DND-41 (cell line): ENCODE results near the gene ADGRE1.

Experiments used
- ATAC-seq: fragments of 200-7000 bp; cut with Tn5 transposase; 3 replicates; pipeline ENCODE4 v1.9.1; 2021; ENCODE audit warnings: low read depth; ENCODE audit not compliant: insufficient read depth
- DNase-seq: peaks from one replicate; pipeline ENCODE4 v3.0.0-alpha.2; 2020
- H2AFZ ChIP-seq: 2 replicates; pipeline ENCODE4 v1.6.0; 2012; ENCODE audit warnings: low read depth, low read length
- H3K27ac ChIP-seq: 2 replicates; pipeline ENCODE4 v1.5.1; 2012; ENCODE audit warnings: low read length, inconsistent platforms
- H3K27me3 ChIP-seq: fragments of 200-600 bp; sonication (generic); 2 replicates; pipeline ENCODE4 v1.6.0; 2012; ENCODE audit warnings: low read length, mild to moderate bottlenecking, inconsistent platforms; ENCODE audit not compliant: insufficient read depth, poor library complexity
- H3K36me3 ChIP-seq: 2 replicates; pipeline ENCODE4 v1.5.1; 2012; ENCODE audit warnings: low read length, inconsistent platforms; ENCODE audit not compliant: insufficient read depth
- H3K4me1 ChIP-seq: 2 replicates; pipeline ENCODE4 v1.5.1; 2012; ENCODE audit warnings: mild to moderate bottlenecking, low read length; ENCODE audit not compliant: insufficient read depth
- H3K4me2 ChIP-seq: 2 replicates; pipeline ENCODE4 v1.6.0; 2012; ENCODE audit warnings: mild to moderate bottlenecking, moderate library complexity, low read length, inconsistent platforms; ENCODE audit not compliant: insufficient read depth
- H3K4me3 ChIP-seq, 2 experiments: fragments of 200-600 bp in 1 of 2; shearing (Covaris generic) in 1 of 2; 2 replicates each; pipeline ENCODE4 v1.5.1; 2012 to 2016; ENCODE audit warnings: inconsistent platforms in 2 of 2, low read length in 2 of 2, mild to moderate bottlenecking in 2 of 2, low read depth in 1 of 2, moderate library complexity in 1 of 2
- H3K79me2 ChIP-seq: 2 replicates; pipeline ENCODE4 v1.6.0; 2012; ENCODE audit warnings: low read length, inconsistent platforms; ENCODE audit not compliant: insufficient read depth
- H3K9ac ChIP-seq: 2 replicates; pipeline ENCODE4 v1.6.0; 2012; ENCODE audit warnings: low read depth, mild to moderate bottlenecking, inconsistent platforms, low read length, moderate library complexity
- H3K9me3 ChIP-seq: 2 replicates; pipeline ENCODE4 v1.5.1; 2012; ENCODE audit warnings: low read length, moderate library complexity, mild to moderate bottlenecking, inconsistent platforms; ENCODE audit not compliant: insufficient read depth, severe bottlenecking
- H4K20me1 ChIP-seq: 2 replicates; pipeline ENCODE4 v1.6.0; 2012; ENCODE audit warnings: low read length; ENCODE audit not compliant: insufficient read depth
- EZH2 ChIP-seq: IDR thresholded peaks from 3 replicates; pipeline ENCODE4 v1.6.1; 2012; ENCODE audit warnings: borderline replicate concordance, low read depth, mild to moderate bottlenecking, moderate library complexity, low read length, inconsistent platforms; ENCODE audit not compliant: severe bottlenecking
- TF ChIP-seq, protein P1 (sequence below): IDR thresholded peaks from 2 replicates; pipeline ENCODE4 v1.5.1; 2012; ENCODE audit warnings: borderline replicate concordance, low read length, moderate library complexity, mild to moderate bottlenecking; ENCODE audit not compliant: poor library complexity, severe bottlenecking; ENCODE audit errors: extremely low read depth

ADGRE1 gene

DNA sequence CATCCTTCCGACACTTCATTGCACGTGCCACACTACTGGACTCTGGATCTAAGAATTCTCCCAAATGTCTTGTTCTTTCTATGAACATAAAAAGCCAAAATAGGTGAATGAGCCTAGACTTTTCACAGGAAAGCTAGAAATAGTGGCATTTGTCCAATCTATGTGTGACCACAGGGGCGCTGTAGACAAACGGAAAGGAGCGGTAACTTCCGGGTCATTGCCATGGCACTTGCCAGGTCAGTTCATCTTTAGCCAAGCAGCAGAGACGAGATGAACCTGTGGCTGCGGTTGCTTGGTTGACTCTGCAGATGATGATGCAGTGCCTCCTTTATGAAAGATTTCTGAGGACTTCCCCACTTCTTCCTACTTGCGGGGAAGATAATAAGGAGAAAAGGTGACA is 65.6 kb downstream of the ADGRE1 start:
- no peaks in the 10 kb centered on the region for H3K4me1 ChIP-seq
- no peaks in the 10 kb centered on the region for H3K79me2 ChIP-seq
- H3K36me3 ChIP-seq = no peaks in the 10 kb centered on the region
- no peak overlapping the region for H3K4me2 ChIP-seq
- no peaks in the 10 kb centered on the region for H3K27me3 ChIP-seq
- no peak for ATAC-seq
- no peaks in the 10 kb centered on the region for H3K9me3 ChIP-seq
- H3K27ac ChIP-seq = no peak overlapping the region
- H3K9ac ChIP-seq = no peak overlapping the region
- H3K4me3 ChIP-seq = no peak overlapping the region
- TF ChIP-seq EZH2 = no peak
- TF ChIP-seq, protein P1, sequence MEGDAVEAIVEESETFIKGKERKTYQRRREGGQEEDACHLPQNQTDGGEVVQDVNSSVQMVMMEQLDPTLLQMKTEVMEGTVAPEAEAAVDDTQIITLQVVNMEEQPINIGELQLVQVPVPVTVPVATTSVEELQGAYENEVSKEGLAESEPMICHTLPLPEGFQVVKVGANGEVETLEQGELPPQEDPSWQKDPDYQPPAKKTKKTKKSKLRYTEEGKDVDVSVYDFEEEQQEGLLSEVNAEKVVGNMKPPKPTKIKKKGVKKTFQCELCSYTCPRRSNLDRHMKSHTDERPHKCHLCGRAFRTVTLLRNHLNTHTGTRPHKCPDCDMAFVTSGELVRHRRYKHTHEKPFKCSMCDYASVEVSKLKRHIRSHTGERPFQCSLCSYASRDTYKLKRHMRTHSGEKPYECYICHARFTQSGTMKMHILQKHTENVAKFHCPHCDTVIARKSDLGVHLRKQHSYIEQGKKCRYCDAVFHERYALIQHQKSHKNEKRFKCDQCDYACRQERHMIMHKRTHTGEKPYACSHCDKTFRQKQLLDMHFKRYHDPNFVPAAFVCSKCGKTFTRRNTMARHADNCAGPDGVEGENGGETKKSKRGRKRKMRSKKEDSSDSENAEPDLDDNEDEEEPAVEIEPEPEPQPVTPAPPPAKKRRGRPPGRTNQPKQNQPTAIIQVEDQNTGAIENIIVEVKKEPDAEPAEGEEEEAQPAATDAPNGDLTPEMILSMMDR = no peak
- no peak for DNase-seq
- no peaks in the 10 kb centered on the region for H4K20me1 ChIP-seq
- no peak overlapping the region for H2AFZ ChIP-seq

DNA sequence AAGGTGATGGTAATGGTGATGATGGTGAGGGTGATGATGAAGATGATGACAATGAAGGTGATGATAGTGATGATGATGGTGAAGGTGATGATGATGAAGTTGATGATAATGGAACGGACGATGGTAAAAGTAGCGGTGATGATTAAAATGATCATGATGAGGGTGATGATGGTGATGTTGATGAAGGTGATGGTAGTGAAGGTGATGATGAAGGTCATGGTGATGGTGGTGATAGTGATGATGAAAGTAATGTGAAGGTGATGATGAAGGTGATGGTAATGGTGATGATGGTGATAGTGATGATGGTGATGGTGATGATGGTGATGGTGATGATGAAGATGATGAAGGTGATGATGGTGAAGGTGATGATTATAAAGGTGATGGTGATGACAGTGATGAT is 67.7 kb downstream of the ADGRE1 start:
- no peaks in the 10 kb centered on the region for H3K36me3 ChIP-seq
- no peaks in the 10 kb centered on the region for H4K20me1 ChIP-seq
- no peak overlapping the region for H2AFZ ChIP-seq
- DNase-seq (no peak), ATAC-seq (no peak)
- H3K4me1 ChIP-seq = no peaks in the 10 kb centered on the region
- H3K9me3 ChIP-seq = no peaks in the 10 kb centered on the region
- TF ChIP-seq, protein P1 = no peak
- no peak for TF ChIP-seq EZH2
- no peaks in the 10 kb centered on the region for H3K79me2 ChIP-seq
- H3K4me2 ChIP-seq = no peak overlapping the region
- no peak overlapping the region for H3K27ac ChIP-seq
- H3K9ac ChIP-seq = no peak overlapping the region
- no peak overlapping the region for H3K4me3 ChIP-seq
- H3K27me3 ChIP-seq = no peaks in the 10 kb centered on the region

DNA sequence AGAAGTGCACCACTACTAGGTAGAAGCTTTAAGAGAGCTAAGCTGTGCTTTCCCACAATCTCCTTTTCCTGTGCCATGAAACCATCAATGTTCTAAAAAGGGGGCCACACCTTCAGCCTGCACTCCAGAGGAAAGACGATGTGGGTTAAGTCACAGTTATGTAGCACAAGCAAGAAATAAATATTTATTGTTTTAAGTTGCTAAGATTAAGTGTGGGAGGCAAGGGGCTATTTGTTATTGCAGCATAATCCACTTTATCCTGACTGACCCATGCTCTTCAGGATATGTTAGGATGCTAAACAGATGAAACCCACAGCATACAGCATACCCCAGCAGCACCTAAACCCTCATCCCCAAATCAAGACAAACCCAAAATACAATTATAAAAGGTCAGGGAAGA is 69.2 kb downstream of the ADGRE1 start:
- ATAC-seq (no peak), DNase-seq (no peak)
- H3K4me1 ChIP-seq = no peaks in the 10 kb centered on the region
- no peak overlapping the region for H3K4me2 ChIP-seq
- H3K27me3 ChIP-seq = no peaks in the 10 kb centered on the region
- H3K79me2 ChIP-seq = no peaks in the 10 kb centered on the region
- TF ChIP-seq EZH2 = no peak
- TF ChIP-seq, protein P1 = no peak
- H3K36me3 ChIP-seq = no peaks in the 10 kb centered on the region
- no peak overlapping the region for H3K4me3 ChIP-seq
- no peaks in the 10 kb centered on the region for H4K20me1 ChIP-seq
- H3K9ac ChIP-seq = no peak overlapping the region
- H3K9me3 ChIP-seq = no peaks in the 10 kb centered on the region
- H3K27ac ChIP-seq = no peak overlapping the region
- no peak overlapping the region for H2AFZ ChIP-seq

DNA sequence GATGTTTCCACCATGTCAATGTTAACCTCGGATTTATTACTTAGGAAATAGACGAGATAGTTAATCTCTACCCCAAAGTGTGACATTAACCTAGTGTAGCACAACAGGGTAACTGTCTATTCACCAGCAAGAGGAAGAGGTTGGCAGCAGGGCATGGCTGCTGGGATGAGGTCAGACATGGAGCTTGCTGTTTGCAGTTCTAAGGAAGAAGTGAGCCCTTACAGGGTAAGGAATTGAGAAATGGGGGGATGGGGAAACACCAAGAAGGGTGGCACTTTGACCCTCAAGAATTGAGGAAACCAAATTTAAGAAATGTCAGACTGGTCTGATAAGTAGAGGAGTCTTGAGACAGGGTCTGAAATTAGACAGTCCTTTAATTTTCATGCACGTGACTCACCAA is 71.4 kb downstream of the ADGRE1 start:
- ATAC-seq (no peak), DNase-seq (no peak)
- no peaks in the 10 kb centered on the region for H3K36me3 ChIP-seq
- H3K27me3 ChIP-seq = no peaks in the 10 kb centered on the region
- no peaks in the 10 kb centered on the region for H3K79me2 ChIP-seq
- H4K20me1 ChIP-seq = no peaks in the 10 kb centered on the region
- H3K4me2 ChIP-seq = no peak overlapping the region
- no peaks in the 10 kb centered on the region for H3K9me3 ChIP-seq
- H3K27ac ChIP-seq = no peak overlapping the region
- no peak overlapping the region for H3K4me3 ChIP-seq
- no peak overlapping the region for H2AFZ ChIP-seq
- H3K4me1 ChIP-seq = no peaks in the 10 kb centered on the region
- H3K9ac ChIP-seq = no peak overlapping the region
- TF ChIP-seq EZH2 = no peak
